HPDE6-E6E7 (cell line): ENCODE results near the gene DIO1.
A peak's percentile ranks its signal among the peaks of the same experiment; 100 is the strongest.
"Not testable (repeated sequence)": the region's sequence is repeated elsewhere in the genome, so short reads cannot be mapped to it uniquely, and the experiment has no call there.

Source experiments
- DNase-seq: peaks from one replicate; pipeline ENCODE4 v3.0.0; 2011; ENCODE audit warnings: missing footprints; ENCODE audit errors: extremely low spot score

The DIO1 gene

DNA sequence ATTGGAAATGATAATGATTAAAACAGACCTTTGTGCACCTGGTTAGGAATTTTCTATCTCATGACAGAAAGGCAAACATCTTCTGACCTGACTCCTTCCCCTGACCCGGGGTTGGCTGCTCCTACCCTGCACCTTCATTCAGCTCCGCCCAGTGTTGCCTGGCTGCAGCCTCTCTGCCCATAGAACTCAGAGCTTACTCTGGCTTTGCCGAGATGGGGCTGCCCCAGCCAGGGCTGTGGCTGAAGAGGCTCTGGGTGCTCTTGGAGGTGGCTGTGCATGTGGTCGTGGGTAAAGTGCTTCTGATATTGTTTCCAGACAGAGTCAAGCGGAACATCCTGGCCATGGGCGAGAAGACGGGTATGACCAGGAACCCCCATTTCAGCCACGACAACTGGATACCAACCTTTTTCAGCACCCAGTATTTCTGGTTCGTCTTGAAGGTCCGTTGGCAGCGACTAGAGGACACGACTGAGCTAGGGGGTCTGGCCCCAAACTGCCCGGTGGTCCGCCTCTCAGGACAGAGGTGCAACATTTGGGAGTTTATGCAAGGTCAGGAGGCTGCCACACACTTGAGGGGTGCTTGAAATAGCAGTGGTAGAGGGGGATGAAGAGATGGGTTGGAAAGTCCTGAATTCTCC is at the start of gene DIO1:
TSS of gene DIO1 (plus strand) at position 189 of the 638 bp plus-strand sequence. CDS start at position 213, 24 bp downstream.
- DNase-seq: no peak

DNA sequence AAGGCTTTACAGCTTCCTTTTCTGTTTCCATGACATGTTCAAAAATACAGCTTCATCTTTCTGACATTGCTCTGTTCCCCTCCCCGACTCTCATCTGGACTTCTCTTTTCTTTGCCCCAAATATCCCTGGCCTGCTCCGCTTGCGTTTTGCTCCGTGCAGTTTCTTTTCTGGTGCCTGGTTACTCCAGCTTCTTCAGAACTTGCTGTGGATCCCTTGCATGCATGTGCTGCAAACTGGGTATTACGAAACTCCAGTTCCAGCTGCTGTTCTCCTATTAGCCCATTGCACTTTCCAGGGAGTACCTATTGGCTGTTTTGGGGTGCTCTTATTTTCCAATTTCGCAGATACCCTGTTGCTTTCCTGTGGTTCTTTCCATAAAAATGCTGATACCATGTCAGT is 46.0 kb upstream of the DIO1 start:
- no peak for DNase-seq

DNA sequence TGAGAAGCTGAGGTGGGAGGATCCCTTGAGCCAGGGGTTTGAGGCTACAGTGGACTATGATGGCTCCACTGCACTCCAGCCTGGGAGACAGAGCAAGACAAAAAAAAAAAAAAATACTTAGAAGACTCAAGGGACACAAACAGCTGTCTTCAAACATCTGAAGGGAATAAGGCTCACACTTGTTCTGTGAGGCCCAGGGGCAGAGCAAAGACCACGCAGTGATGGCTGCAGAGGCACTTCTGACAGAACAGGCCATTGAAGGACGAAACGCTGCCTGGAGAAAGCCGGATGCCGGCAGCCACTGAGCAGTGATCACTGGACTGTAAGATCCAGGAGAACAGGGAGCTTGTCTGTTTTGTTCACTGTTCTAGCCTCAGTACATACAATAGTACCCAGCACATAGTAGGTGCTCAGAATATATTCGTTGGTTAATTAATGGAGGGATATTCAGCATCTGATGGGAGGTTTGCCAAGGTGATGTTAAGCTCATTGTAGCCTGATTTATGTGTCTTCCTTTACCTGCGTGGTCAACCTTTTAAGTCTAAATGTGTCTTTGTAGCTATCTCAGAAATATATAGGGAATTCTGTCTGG is 43.8 kb upstream of the DIO1 start:
- DNase-seq: no peak

DNA sequence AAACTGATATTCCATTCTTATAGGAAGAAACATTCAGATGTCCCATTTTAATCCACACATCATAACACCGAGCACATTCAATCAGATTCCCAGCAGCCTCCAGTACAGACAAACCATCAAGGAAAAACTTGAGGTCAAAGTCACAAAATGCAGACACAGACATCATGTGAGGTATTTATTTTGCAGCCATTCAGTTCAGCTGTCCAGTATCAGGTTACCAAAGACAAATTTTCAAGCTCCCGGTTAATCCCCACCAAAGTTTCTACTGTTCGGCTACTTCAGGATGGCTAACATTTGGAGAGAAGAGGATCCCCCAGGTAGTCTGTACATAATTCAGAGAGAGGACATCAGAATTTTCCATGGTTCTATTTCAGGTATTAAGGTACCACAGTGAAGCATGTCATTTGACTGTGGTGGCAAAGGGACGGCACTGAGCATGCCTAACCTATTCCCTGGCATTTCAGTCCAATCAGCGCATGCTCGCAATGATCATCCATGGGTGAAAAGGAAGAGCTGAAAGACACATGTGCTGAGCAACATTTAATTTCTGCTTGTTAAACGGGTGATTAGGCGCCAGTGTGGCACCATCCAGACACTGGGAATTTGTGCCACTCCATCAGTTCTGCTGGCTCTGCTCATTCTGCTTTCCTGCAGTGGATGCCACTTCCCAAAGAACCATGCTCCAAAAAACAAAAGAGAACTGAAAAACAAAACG is 42.3 kb upstream of the DIO1 start:
- DNase-seq: no peak

DNA sequence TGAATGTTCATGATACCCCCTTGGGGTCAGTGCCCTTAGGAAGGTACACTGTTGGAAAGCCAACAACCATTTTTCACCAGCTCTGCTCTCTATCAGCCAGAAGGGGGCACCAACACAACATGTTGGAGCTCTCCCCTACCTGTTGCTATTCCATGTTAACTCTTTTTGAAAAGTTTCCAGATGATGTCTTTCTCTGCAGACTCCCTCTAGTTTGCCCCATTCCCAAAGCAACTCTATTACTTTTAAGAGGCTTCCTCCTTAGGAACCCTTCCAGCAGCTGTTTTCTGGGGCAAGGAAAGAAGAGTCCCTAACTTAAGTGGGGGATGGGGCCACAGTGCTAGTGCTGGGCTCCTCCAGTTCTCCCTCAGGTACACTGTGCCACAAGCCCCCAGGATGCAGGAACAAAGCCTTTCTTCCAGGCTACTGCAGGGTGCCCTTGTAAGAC is 33.0 kb upstream of the DIO1 start:
- peak; percentile 45 for DNase-seq

DNA sequence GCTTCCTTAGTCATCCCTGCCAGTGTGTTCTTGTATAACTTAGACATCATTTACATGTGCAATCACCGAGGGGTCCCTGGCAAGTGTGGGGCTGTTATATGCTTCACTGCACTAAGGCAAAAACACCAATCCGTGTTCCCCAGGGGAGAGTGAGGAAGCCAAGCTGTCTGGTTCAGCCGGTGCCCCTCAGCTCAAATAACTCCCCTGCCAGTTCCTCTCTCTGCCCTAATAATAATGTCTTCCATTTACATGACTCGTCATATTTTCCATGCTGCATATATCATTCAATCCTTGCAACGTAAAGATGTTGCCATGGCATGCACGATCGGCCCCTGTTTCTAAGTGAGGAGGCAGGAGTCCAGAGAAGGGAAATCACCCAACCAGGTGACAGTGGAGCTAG is 31.5 kb upstream of the DIO1 start:
- no peak for DNase-seq

DNA sequence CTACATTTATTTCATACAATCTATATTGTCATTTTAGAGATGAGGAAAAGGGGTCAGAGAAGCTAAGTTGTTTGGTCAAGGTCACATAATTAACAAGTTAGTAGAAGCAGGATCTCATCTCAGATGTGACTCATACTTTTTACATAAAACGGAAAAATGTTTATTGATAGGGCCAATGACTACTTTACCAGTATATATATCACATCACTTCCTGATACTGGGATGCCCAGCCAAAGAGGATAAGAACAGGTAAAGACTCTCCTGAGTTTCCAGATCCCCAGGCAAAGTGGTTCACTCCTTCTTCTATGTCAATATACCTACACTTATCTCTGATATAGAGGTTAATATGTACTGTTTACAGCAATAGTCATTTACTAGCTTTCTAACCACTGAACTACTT is 25.4 kb upstream of the DIO1 start:
- DNase-seq: no peak

DNA sequence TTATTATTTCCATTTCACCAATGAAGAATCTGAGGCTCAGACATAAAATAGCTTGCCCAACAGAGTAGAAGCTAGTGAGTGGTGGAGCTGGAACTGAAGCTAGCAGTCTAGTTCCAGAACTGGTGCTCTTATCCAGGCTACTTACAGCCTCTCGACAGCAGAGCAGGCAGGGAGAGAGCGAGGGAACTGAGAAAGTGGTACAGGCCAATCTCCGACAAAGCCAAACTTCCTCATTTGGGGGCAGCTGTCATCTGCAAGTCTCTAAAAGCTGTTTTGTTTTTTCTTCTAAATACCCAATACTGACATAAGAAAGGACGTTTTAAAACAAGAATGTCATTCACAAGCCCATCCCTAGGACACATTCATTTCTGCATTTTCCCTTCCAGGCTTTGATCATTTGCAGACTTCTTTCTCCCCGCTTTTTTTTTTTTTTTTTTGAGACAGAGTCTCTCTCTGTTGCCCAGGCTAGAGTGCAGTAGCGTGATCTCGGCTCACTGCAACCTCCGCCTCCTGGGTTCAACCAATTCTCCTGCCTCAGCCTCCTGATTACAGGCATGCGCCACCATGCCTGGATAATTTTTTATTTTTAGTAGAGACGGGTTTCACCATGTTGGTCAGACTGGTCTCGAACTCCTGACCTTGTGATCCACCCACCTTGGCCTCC is 24.4 kb upstream of the DIO1 start:
- no peak for DNase-seq

DNA sequence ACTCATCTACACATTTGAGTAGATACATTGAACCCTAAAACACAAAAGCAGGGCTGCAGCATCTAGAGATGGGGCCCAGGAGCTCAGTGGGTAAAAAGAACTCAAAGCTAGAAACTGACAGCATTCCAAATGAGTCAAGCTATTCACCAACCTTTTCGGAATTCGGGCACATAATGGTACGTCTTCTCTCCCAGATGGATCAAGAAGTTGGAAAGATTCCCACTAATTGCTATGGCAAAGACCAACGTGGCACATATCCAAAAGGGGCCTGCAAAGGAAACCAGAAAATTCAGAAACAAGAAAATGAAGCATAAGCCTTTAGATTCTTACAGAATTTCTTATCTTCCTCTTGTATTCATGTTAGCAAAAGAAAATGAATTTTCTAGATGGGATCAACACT is 22.8 kb upstream of the DIO1 start:
- no peak for DNase-seq

DNA sequence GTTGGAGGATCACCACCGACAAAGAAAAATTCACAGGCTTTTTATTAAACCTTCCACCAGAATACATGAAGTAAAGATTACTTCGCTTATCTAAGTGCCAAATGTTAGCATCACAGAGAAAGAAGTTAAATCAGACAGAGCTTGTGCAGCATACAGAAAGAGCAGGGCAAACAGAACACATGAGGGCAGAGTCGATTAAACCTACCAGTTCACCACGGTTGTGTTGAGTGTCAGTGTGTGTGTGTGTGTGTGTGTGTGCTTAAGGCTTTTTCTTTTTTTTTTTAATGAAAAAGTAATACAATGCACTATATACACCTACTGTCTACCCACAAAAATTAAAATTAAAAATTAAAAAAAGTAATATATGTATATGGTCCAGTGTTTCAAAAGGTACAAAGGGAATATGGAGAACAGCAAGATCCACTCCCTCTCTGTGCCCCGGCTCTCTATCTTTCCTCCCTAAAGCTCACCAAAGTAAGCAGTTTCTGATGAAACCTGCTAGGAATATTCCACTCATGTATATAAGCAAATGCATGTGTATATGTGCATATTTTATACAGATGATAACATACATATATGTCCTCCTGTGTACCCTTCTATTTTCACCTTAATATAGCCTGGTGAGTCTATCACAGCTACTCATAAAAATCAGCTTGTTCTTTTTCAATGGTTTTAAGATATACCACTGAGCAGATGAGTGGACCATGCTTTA is 22.1 kb upstream of the DIO1 start:
- no peak for DNase-seq

DNA sequence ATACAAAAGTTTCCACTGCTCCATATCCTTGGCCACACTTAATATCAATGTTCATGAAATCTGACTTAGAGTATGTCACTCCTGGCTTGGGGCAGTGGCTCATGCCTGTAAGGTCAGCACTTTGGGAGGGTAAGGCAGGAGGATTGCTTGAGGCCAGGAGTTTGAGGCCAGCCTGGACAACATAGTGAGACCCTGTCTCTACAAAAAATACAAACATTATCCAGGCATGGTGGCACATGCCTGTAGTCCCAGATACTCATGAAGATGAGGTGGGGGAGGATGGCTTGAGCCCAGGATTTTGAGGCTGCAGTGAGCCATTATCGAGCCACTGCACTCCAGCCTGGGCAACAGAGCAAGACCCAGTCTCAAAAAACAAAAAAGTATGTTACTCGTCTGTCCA is 18.8 kb upstream of the DIO1 start:
- DNase-seq: not testable (repeated sequence)

DNA sequence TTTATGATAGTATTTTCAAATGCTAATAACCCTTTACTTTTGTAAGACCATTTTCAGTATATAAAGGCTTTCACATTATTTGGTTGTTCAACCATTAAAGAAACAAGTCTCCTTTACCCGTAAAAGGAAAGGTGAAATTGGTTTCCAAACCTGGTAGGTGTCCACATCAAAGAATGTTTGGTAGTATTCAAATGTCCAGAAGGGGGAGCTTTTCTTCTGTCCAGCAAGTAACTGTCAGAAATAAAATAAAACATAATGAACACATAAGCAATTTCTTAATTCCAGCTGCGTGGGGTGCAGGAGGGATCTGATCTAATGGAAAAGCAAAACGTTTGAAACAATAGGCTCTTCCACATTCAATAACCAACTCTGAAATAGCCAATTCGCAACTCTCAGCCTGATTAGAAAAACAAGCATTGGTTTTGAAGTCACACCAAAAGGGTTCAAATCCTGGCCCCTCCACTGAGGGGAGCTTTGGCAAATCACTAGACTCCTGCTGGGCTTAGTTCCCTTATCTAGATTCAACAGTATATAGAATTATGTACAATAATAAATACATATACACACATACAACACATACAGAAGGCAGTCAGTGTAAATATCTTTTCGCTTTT is 15.4 kb upstream of the DIO1 start:
- peak; percentile 26 for DNase-seq

DNA sequence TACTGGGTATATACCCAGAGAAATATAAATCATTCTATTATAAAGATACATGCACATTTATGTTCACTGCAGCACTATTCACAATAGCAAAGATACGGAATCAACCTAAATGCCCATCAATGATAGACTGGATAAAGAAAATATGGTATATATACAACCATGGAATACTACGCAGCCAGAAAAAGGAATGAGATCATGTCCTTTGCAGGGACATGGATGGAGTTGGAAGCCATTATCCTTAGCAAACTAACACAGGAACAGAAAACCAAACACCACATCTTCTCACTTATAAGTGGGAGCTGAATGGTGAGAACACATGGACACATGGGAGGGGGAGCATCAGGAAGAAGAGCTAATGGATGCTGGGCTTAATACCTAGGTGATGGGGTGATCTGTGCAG is 12.1 kb upstream of the DIO1 start:
- DNase-seq: not testable (repeated sequence)

DNA sequence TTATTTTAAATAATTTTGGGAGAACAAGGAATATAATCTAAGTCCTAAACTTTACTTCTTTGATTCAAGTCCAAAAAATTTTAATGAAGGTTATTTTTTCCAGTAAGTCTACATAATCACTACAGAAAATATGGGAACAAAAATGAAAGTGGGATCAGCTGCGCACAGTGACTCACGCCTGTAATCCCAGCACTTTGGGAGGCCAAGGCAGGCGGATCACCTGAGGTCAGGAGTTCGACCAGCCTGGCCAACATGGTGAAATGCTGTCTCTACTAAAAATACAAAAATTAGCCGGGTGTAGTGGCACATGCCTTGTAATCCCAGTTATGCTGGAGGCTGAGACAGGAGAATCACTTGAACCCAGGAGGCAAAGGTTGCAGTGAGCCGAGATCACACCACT is 10.4 kb upstream of the DIO1 start:
- DNase-seq: not testable (repeated sequence)

DNA sequence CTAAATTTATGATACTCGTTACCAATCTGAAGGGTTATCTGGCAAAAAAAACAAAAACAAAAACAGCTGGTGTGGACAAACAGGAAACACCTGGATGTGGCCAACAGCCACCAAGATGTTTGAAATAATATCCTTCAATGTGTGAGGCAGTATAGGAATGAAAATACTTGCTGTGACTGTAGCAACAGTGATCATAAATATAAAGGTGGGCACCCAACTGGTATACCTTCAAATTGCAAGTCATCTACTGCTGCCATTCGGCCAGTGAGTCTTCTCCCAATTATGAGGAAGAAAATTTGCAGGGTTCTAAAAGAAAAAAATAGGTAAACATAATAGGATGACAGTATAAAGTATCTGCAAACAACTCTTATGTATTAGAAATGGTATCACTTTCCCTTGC is 5.3 kb upstream of the DIO1 start:
- DNase-seq: no peak

DNA sequence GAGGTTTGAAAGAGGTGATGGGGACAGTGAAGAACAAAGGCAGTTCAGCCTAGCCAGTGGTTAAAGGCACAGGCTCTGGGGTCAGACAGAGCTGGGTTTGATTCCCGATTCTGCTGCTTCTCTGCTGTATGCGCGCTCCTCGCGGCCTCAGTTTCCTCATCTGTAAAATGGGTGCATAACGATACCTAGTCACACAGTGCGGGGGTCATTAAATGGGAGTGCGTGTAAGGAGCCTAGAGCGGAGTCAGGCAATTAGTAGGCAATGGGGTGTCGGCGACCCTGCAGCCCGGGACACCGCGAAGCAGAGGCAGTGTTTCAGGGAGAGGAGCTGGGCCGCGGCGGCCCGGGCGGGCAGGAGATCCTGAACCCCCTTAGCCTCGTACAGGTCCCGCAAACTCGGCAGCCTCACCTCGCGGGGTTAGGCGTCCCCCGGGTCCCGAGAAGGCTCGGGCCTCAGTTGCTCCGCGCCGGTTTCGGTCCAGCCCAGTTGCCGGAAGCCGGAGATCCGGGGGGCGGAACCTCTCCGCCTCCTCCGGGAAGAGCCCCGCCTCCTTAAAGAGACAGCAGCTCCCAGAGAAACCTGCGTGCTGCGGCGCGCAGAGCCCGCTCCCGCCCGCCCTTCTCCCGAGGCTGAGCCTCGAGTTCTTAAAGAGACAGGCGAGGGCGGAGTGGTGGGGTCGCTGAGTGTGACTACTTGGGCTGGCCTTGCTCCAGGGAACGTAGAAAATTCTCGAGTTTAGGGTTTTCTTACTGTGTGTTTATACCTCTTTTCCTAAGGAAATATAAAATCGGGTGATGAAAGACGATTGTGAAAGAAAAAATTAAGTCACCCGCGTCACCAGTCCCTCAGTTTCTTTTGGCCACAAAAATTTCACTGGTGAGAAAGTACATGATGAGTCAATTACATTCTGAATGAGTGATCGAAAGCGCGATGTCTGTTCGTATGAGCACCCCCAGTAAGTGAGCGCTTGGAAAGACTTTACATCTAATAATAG is 4.4 kb upstream of the DIO1 start, which contains the start of gene YIPF1:
TSS of gene YIPF1 (minus strand) at position 494 of the 995 bp plus-strand sequence. CDS start 860 bp downstream, outside the sequence.
- DNase-seq: peak; percentile 93

DNA sequence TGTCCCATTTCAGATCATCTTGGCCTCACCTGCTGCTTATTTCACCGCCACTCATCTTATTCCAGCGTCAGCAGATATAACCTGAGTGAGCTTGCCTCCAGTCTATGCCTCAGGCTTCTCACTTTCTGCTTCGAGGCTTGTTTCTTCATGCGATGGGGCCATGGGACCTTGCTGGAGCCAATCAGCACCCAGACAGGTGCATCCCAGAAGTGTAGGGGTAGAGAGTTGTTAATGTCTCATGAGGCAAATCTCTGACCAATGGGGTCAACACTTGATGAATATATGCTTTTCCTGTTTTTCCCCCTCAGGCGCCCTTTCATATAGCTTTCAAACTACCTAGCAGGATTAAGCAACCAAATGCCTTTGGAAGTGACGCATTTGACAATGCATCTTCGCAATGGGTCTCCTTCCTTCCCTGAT is 3.5 kb upstream of the DIO1 start:
- DNase-seq: no peak

DNA sequence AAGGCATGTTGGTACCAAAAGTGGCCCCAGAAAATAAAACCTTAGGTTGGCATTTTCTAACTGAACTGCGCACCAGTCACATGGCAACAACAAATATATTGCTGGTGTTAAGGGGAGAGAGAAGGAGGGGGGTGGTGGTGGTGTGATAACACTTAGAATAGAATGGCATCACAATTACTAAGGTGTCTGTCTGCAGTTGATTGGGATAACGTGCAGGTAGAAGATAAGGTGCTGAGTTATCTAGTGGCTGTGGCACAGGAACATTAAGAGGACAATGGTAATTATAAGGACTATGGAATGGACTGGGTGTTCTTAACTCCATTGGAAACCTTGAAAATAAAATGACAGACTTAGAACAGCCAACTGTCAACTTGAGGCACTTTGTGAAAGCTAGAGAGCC is 3.0 kb upstream of the DIO1 start:
- DNase-seq: no peak

DNA sequence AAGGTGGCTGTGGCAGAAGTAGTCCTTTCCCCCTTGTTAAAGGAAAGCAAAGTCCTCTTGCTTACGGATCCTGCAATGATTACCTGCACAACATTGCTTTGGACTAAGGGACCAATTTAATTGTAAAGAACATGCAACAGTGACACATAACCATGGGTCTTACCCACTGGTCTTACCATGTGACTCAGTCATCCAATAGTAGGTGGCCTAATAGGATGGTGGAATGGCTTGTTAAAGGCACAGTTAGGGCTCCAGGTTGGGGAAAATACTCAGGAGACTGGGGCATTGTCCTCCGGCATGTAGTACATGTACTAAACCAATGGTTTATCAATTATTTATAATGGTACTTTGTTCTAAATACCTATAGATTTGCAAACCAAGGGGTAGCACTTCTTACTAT is 2.3 kb upstream of the DIO1 start:
- no peak for DNase-seq

DNA sequence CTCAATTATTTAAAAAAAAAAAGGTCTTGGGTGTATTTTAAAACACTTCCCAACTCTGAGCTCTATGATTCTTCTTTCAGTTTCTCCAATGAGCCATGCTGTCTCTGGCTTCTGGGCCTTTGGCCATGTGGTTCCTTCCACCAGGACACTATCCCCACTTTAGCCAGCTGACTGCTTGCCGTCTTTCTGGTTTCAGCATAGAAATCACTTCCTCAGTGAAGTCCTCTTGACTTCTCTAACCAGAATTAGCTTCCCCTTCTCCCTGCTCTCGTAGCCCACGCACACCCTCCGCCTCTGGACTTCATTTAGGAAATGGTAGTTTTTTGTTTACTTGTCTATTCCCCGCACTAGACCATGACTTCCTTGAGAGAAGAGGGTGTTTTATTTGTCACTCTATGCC is 1.1 kb upstream of the DIO1 start:
- DNase-seq: no peak
